HepG2 (cell line): ENCODE data around the gene ADGRL3. TPM values are rescaled to one million over a fixed set of nuclear protein-coding genes. Genes with fewer than 3 reads are reported as not detected.

Source experiments
- ATAC-seq: fragments of 200-7000 bp; cut with Tn5 transposase; 3 replicates; pipeline ENCODE4 v1.9.1; 2020; ENCODE audit warnings: mild to moderate bottlenecking, moderate library complexity
- BruUV-seq: library from RNA; stranded (reverse); fragments of 400-500 nt; replicated peaks from 2 replicates; lab custom pipeline; 2021; lab: Mats Ljungman, UMichigan
- CTCF ChIA-PET: fragments of 300-600 bp; formaldehyde crosslinking; extraction: SDS; loops from one replicate; lab custom pipeline; 2021; ENCODE audit warnings: low total read pairs, inconsistent platforms, low intra/inter-chr PET ratio; lab: Yijun Ruan, JAX
- POLR2A ChIA-PET: fragments of 350-600 bp; sonication (Branson Sonifier 250); formaldehyde crosslinking; loops from one replicate; lab custom pipeline; 2020; ENCODE audit warnings: antibody characterized with exemption, inconsistent platforms; lab: Yijun Ruan, JAX
- DNase-seq: peaks from one replicate; pipeline ENCODE4 v3.0.0-alpha.2; 2015; ENCODE audit warnings: low spot score
- FAIRE-seq: peaks from 3 replicates; lab custom pipeline; 2011; peaks lifted over from hg19 to GRCh38; lab: Jason Lieb, UNC
- H2AFZ ChIP-seq: one replicate; pipeline ENCODE4 v1.6.1; 2011; ENCODE audit warnings: low read length, inconsistent platforms
- H3K27ac ChIP-seq: fragments of 300-600 bp; 3 replicates; pipeline ENCODE4 v1.8.0; 2011; ENCODE audit warnings: mixed run types, mild to moderate bottlenecking, mixed read lengths, low read length, inconsistent platforms; ENCODE audit not compliant: insufficient read depth; ENCODE audit errors: extremely low read length
- H3K27me3 ChIP-seq, 2 experiments: fragments of 200-600 bp in 1 of 2; 2 replicates in 1 of 2; 3 replicates in 1 of 2; pipeline versions ENCODE4 v1.6.0 to v1.8.0; 2011; ENCODE audit warnings: low read length in 2 of 2, mild to moderate bottlenecking in 2 of 2, moderate library complexity in 2 of 2, inconsistent platforms in 1 of 2; ENCODE audit not compliant: insufficient read depth in 2 of 2, control insufficient read depth in 1 of 2
- H3K36me3 ChIP-seq, 2 experiments: fragments of 200-600 bp in 1 of 2; replicated peaks in 1 of 2; 2 replicates in 1 of 2; 3 replicates in 1 of 2; pipeline versions ENCODE4 v1.5.1 to v1.8.0; 2011; ENCODE audit warnings: low read length in 2 of 2, inconsistent platforms in 1 of 2; ENCODE audit not compliant: insufficient read depth in 2 of 2, control insufficient read depth in 1 of 2
- H3K4me1 ChIP-seq: 2 replicates; pipeline ENCODE4 v1.5.1; 2012; ENCODE audit warnings: low read length, inconsistent platforms; ENCODE audit not compliant: insufficient read depth
- H3K4me2 ChIP-seq: 2 replicates; pipeline ENCODE4 v1.6.0; 2011; ENCODE audit warnings: low read depth, low read length, inconsistent platforms
- H3K4me3 ChIP-seq, 3 experiments: fragments of 200-600 bp in 1 of 3; sonication (generic), shearing (Covaris generic) in 1 of 3; replicated peaks in 1 of 3; 2 replicates each; pipeline ENCODE4 v1.5.1; 2011 to 2016; ENCODE audit warnings: low read length in 3 of 3, inconsistent platforms in 2 of 3, low read depth in 2 of 3, mild to moderate bottlenecking in 2 of 3, control low read depth in 1 of 3, mixed read lengths in 1 of 3; ENCODE audit not compliant: insufficient read depth in 1 of 3
- H3K79me2 ChIP-seq: one replicate; pipeline ENCODE4 v1.6.1; 2011; ENCODE audit warnings: low read length, inconsistent platforms; ENCODE audit not compliant: insufficient read depth
- H3K9ac ChIP-seq: 2 replicates; pipeline ENCODE4 v1.6.0; 2011; ENCODE audit warnings: mild to moderate bottlenecking, low read depth, low read length, inconsistent platforms; ENCODE audit not compliant: insufficient read depth
- H3K9me3 ChIP-seq: 2 replicates; pipeline ENCODE4 v1.5.1; 2012; ENCODE audit warnings: mild to moderate bottlenecking, low read length
- H4K20me1 ChIP-seq: 2 replicates; pipeline ENCODE4 v1.6.0; 2011; ENCODE audit warnings: inconsistent platforms, mild to moderate bottlenecking, low read length, moderate library complexity; ENCODE audit not compliant: insufficient read depth
- ATF7 ChIP-seq, 2 experiments: fragments of 450-650 bp in 1 of 2; sonication (generic) in 1 of 2; formaldehyde crosslinking in 1 of 2; IDR thresholded peaks; 2 replicates each; pipeline versions ENCODE4 v1.4.0 to v1.6.1; 2016 to 2020; ENCODE audit warnings: antibody characterized with exemption in 1 of 2, mild to moderate bottlenecking in 1 of 2, missing genetic modification reagents in 1 of 2
- ZNF224 ChIP-seq: sonication (generic); formaldehyde crosslinking; IDR thresholded peaks from 2 replicates; pipeline ENCODE4 v1.5.0; 2020; ENCODE audit warnings: mild to moderate bottlenecking, missing genetic modification reagents
- ZNF383 ChIP-seq: sonication (generic); formaldehyde crosslinking; IDR thresholded peaks from 2 replicates; pipeline ENCODE4 v1.4.0; 2020; ENCODE audit warnings: missing genetic modification reagents, mild to moderate bottlenecking, borderline replicate concordance
- ZSCAN30 ChIP-seq: sonication (generic); formaldehyde crosslinking; IDR thresholded peaks from 2 replicates; pipeline ENCODE4 v1.5.0; 2020; ENCODE audit warnings: mild to moderate bottlenecking, missing genetic modification reagents
- whole genome bisulfite sequencing: methylation state at CpG from one replicate; pipeline ENCODE4 v1.1.6; 2017; ENCODE audit warnings: low lambda C conversion rate; 5-methylcytosine and 5-hydroxymethylcytosine counted together
- in situ Hi-C: cut with HindIII; loops from 2 replicates; pipeline ENCODE4 v1.10.0; 2017; ENCODE audit warnings: low pct_unique_long_range_greater_than_20kb; ENCODE audit not compliant: extremely low pct_ligation_motif_present
- intact Hi-C: fragments of 100-400 bp; cut with micrococcal nuclease; formaldehyde crosslinking; loops from one replicate; pipeline ENCODE4 v1.10.0; 2022; ENCODE audit not compliant: unreplicated experiment
- polyA plus RNA-seq, 8 experiments: library from polyadenylated mRNA; depleted of rRNA in 3 of 8; stranded (reverse) in 7 of 8; unstranded in 1 of 8; fragments of >200 nt; fragmentation: Illumina TruSeq in 4 of 8; extraction: Trizol in 4 of 8; gene quantifications; 2 replicates each; pipeline versions ENCODE4 v1.2.1 to v1.2.3, GENCODE V29; 2011 to 2016; ENCODE audit warnings: low read depth in 4 of 8, missing spikeins in 1 of 8, mixed read lengths in 1 of 8; ENCODE audit not compliant: insufficient read depth in 1 of 8
- total RNA-seq, 5 experiments: library from RNA; depleted of rRNA; stranded (reverse); fragments of >200 nt; fragmentation: Illumina TruSeq; extraction: Trizol; gene quantifications; 2 replicates each; pipeline ENCODE4 v1.2.3, GENCODE V29; 2016; ENCODE audit warnings: low read depth in 1 of 5
- TF ChIP-seq, protein P1 (sequence below): sonication (generic); formaldehyde crosslinking; IDR thresholded peaks from 2 replicates; pipeline ENCODE4 v1.4.0; 2020; ENCODE audit warnings: missing genetic modification reagents

The ADGRL3 gene
- total and polyA plus RNA-seq, 2 of the 13 experiments (the other 11 are each of a cell fraction or from before 2014, with no cell fraction given) = 0.04 to 0.05 TPM

DNA sequence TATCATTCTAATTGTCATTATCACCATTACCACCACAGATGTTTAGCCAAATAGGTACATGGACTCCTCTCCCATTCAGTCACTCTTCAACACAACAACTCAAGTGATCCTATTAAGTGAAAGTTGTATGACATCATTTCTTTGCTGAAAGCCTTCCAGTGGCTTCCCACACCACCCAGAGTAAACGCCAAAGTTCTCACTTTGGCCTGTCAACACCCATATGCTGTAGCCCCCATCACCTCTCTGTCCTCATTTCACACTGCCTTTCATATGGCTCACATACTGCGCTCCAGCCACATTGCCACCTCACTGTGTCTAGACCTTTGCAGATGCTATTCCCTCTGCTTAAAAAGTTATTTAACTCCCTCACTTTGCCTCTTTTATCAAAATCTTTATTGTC is 682.3 kb downstream of the ADGRL3 start:
- ATAC-seq (no peak), DNase-seq (no peak)
- Histone ChIP-seq H3K9ac (no peak overlapping the region), H3K4me1 (no peaks in the 10 kb centered on the region), H3K27me3 (no peaks in the 10 kb centered on the region), H3K4me3 (no peak overlapping the region), H3K27ac (no peak overlapping the region), H3K9me3 (no peaks in the 10 kb centered on the region), H2AFZ (no peak overlapping the region)
- in situ Hi-C loops = no loop called here
- TF ChIP-seq, protein P1, sequence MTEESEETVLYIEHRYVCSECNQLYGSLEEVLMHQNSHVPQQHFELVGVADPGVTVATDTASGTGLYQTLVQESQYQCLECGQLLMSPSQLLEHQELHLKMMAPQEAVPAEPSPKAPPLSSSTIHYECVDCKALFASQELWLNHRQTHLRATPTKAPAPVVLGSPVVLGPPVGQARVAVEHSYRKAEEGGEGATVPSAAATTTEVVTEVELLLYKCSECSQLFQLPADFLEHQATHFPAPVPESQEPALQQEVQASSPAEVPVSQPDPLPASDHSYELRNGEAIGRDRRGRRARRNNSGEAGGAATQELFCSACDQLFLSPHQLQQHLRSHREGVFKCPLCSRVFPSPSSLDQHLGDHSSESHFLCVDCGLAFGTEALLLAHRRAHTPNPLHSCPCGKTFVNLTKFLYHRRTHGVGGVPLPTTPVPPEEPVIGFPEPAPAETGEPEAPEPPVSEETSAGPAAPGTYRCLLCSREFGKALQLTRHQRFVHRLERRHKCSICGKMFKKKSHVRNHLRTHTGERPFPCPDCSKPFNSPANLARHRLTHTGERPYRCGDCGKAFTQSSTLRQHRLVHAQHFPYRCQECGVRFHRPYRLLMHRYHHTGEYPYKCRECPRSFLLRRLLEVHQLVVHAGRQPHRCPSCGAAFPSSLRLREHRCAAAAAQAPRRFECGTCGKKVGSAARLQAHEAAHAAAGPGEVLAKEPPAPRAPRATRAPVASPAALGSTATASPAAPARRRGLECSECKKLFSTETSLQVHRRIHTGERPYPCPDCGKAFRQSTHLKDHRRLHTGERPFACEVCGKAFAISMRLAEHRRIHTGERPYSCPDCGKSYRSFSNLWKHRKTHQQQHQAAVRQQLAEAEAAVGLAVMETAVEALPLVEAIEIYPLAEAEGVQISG (CRISPR knock-in tag) = no peak
- TF ChIP-seq ATF7 (IDR thresholded peaks at IDR 0.05) (peak; percentile 33; the same call in 1 of the 2 replicates), ATF7 (CRISPR knock-in tag; IDR thresholded peaks at IDR 0.05) (no peak)
- TF ChIP-seq, all 625 proteins: peak for 1
- Histone ChIP-seq H3K4me2 (no peak overlapping the region), H3K36me3 (no peaks in the 10 kb centered on the region), H4K20me1 (no peaks in the 10 kb centered on the region), H3K79me2 (no peaks in the 10 kb centered on the region)
- ChIA-PET CTCF (no interaction called here), POLR2A (no interaction called here)
- WGBS = 20% methylated on average over 2 of the region's 2 CpGs
- no TSS peak for BruUV-seq
- no peak for FAIRE-seq
- intact Hi-C loops = no loop called here

DNA sequence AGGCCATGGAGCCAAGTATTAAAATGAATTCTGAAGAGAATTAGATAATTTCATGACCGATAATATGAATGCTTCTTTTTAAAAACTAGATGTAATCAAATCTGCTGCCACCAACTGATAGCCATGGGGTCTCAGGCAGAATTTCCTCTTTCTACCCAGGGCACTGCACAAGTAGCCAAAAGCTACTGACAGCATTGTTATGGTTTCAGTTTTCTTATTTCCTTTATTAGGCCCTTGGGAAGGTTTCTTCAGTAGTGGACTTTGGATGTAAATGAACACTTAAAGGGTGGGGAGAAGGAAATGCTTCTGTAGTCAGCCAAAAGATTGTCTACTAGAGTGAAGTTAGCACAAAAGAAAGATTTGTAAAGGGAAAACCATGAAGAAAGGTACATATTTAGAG is 686.0 kb downstream of the ADGRL3 start:
- ATAC-seq (no peak), DNase-seq (no peak), FAIRE-seq (no peak)
- WGBS = 40% methylated on average over 1 of the region's 1 CpG
- Histone ChIP-seq H3K4me3 (no peak overlapping the region), H3K27me3 (no peaks in the 10 kb centered on the region), H3K9ac (no peak overlapping the region), H3K79me2 (no peaks in the 10 kb centered on the region), H2AFZ (no peak overlapping the region), H4K20me1 (no peaks in the 10 kb centered on the region), H3K4me1 (no peaks in the 10 kb centered on the region), H3K4me2 (no peak overlapping the region), H3K9me3 (no peaks in the 10 kb centered on the region), H3K36me3 (no peaks in the 10 kb centered on the region), H3K27ac (no peak overlapping the region)
- in situ Hi-C loops (no loop called here), intact Hi-C loops (no loop called here)
- TF ChIP-seq ZSCAN30 (CRISPR knock-in tag) (no peak), ZNF224 (CRISPR knock-in tag) (no peak), ZNF383 (no peak)
- ChIA-PET CTCF (no interaction called here), POLR2A (no interaction called here)
- no TSS peak for BruUV-seq
